GM21367 (cell line): ENCODE data around the gene PODN.

ENCODE experiments used
- ATAC-seq: cut with Tn5 transposase; IDR thresholded peaks from one replicate; pipeline ENCODE4 v1.9.1; 2021; ENCODE audit not compliant: unreplicated experiment

Gene PODN

GRCh38 chr1:53049574-53049967, 12.4 kb upstream of the PODN start:
- ATAC-seq, result no peak

- no peak for ATAC-seq
Measured at GRCh38 chr1:53050310-53050709, 11.7 kb upstream of the PODN start.

DNA sequence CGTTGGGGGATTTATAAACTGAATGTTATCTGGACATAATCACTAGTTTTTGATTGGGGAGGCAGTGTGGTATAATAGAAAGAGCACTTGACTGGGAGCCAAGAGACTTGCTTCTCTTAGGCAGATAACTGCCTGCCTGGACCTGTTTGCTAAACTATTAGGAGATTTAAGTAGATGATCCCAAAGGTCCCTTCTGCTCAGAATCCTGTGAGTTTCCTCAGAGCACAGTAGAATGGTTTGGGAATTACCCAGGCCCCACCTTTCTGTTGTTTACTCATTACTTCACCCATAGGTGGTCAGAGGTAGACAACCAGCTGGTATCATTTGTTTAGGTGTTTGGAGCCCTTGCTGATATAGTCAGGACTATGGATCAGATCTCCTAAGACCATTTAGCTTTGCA, 10.3 kb upstream of the PODN start:
- ATAC-seq, result no peak

- no peak for ATAC-seq
Measured at GRCh38 chr1:53057127-53057526, 4.9 kb upstream of the PODN start.

GRCh38 chr1:53060579-53060978, 1.4 kb upstream of the PODN start:
- no peak for ATAC-seq

GRCh38 chr1:53061123-53061858, 722 bp upstream of the PODN start:
- no peak for ATAC-seq

DNA sequence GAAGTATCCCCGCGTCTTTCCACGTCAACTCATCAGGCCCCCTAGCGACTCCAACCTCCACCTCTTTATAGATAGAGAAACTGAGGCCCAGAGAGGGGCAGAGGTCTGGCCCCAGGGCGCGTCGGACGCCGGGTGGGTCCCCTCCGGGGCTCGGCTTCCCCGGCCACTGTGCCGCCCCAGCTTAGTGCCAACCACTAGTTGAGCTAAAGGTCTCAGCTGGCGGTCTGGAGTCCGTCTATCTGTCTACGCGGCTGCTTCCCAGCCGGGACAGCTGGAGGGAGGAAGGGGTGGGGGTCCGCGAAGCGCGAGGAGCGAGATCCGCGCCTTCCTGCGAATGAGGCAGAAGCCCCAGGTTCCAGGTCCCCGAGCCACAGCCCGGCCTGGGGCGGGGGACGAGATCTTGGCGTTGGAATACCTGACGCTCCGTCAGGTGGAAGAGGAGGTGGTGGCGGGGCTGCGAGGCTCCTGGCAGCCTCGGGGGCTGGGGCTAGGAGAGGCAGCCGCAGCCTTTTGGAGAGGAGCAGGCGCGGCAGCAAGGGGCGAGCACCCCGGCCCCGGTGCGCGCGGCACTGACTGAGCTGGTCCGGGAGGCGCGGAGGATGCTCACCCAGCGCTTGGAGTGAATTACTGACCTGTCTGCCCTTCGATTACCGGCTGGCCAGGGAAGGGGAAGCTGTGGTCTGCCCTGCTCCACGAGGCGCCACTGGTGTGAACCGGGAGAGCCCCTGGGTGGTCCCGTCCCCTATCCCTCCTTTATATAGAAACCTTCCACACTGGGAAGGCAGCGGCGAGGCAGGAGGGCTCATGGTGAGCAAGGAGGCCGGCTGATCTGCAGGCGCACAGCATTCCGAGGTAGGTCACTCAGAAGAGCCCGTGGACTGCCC, 937 bp downstream of the PODN start:
- ATAC-seq, result no peak

- no peak for ATAC-seq
Measured at GRCh38 chr1:53063744-53064515, 1.9 kb downstream of the PODN start.

DNA sequence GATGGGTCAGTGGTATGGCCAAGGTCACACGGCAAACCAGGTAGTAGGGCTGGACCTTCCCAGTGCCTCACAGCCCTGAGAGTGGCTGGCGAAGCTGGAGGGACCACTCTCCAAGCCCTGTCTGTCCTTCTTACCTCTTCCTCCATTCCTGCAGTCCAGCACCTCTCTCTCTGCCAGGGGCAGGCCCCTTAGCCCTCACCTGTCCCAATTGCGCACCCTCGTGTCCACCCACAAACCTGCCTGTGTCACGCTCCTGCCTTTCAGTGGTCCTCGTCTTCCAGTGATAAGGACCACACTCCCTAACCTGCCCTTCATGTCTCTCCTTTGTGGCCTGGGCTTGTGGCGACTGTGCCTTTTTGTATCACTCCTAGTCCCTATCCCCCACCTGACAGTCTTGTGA, 3.4 kb downstream of the PODN start:
- no peak for ATAC-seq

GRCh38 chr1:53066488-53066887, 4.5 kb downstream of the PODN start:
- no peak for ATAC-seq

- ATAC-seq, result no peak
Measured at GRCh38 chr1:53066891-53067738, 5.1 kb downstream of the PODN start.

- ATAC-seq, result no peak
Measured at GRCh38 chr1:53067886-53068285, 5.9 kb downstream of the PODN start.

DNA sequence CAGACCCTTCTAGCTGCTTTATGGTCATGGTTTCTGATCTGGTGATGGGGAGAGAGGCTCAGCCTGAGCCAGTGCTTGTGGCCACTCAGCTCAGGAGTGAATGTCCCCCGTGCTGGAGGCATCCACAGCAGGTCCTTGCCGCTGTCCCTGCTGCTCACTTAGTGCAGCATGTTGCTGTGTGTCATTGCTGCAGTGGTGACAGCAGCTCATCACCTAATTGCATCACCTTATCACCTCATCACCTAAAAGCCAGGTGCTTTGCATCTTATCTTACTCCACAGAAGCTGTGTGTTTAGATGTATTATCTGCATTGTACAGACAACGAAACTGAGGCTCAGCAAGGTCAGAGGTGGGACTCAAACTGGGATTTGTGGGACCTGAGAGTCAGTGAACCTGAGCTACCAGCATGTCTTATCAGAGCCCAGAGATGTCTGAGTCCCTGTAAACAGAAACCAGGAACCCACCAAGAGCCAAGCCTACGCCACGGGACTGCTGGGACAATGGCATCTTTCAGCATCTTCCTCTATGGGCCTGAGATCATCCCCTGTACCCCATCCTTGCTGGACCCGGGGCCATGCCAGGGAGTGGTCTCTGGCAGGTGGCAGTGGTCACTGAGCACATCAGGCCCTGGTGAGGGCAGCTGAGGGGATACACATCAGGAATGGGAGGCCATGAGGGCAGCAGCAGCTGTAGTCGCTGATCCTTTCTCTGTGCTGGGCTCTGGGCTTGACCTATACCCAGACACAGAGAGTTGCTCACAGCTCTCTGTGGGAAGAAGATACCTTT, 6.5 kb downstream of the PODN start:
- ATAC-seq, result no peak

DNA sequence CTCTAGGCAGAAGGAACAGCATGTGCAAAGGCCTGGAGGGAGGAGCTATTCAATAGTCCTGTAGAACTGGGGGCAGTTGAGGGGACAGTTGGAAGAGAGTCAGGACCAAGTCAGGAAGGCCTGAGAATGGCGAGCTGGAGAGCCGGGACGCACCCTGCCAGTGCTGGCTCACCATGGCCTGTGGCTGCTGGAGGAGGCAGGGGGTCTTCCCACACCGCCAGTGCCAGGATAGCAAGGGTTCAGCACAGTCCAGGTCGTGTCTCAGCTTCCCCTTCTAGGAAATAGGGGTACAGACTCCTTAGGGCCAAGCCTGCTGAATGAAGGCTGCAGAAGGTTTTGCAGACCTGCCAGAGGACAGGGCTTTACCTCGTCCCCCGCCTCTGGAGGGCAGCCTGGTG, 7.3 kb downstream of the PODN start:
- no peak for ATAC-seq

GRCh38 chr1:53069663-53070327, 7.8 kb downstream of the PODN start:
- no peak for ATAC-seq

GRCh38 chr1:53070621-53071020, 8.6 kb downstream of the PODN start:
- ATAC-seq, result no peak

GRCh38 chr1:53071167-53071865, 9.3 kb downstream of the PODN start:
- no peak for ATAC-seq

GRCh38 chr1:53071915-53072314, 9.9 kb downstream of the PODN start:
- no peak for ATAC-seq

- no peak for ATAC-seq
Measured at GRCh38 chr1:53073287-53073686, 11.3 kb downstream of the PODN start.
